IMR-90 (cell line): ENCODE results near the gene PAX1. TPM values are rescaled to one million over a fixed set of nuclear protein-coding genes. Genes with fewer than 3 reads are reported as not detected.

Source experiments
- ATAC-seq: fragments of 200-7000 bp; cut with Tn5 transposase; 2 replicates; pipeline ENCODE4 v1.9.1; 2020; ENCODE audit warnings: low read depth, mild to moderate bottlenecking, moderate library complexity
- BruUV-seq: library from RNA; stranded (reverse); fragments of 400-500 nt; replicated peaks from 2 replicates; lab custom pipeline; 2021; lab: Mats Ljungman, UMichigan
- CTCF ChIA-PET: fragments of 300-600 bp; formaldehyde crosslinking; extraction: SDS; loops from one replicate; lab custom pipeline; 2021; ENCODE audit warnings: antibody characterized with exemption; lab: Yijun Ruan, JAX
- POLR2A ChIA-PET: fragments of 300-600 bp; sonication (Branson Sonifier 250); formaldehyde crosslinking; loops from one replicate; lab custom pipeline; 2022; ENCODE audit warnings: antibody characterized with exemption; ENCODE audit not compliant: unreplicated experiment; lab: Charles Lee
- DNase-seq: peaks from one replicate; pipeline ENCODE4 v3.0.0; 2013
- H2AFZ ChIP-seq: replicated peaks from 2 replicates; pipeline ENCODE3; 2013; ENCODE audit warnings: low read length, mild to moderate bottlenecking; ENCODE audit not compliant: poor library complexity
- H2AK5ac ChIP-seq: 2 replicates; pipeline ENCODE4 v1.6.1; 2013; ENCODE audit warnings: low read depth, low read length, inconsistent platforms
- H2AK9ac ChIP-seq: replicated peaks from 2 replicates; pipeline ENCODE3; 2013; ENCODE audit warnings: mild to moderate bottlenecking, low read depth, low read length, moderate library complexity; ENCODE audit not compliant: poor library complexity
- H2BK120ac ChIP-seq: 2 replicates; pipeline ENCODE4 v1.6.1; 2013; ENCODE audit warnings: low read depth, low read length, inconsistent platforms
- H2BK15ac ChIP-seq: 3 replicates; pipeline ENCODE4 v1.6.1; 2013; ENCODE audit warnings: low read depth, low read length, inconsistent platforms
- H2BK20ac ChIP-seq: 2 replicates; pipeline ENCODE4 v1.6.1; 2013; ENCODE audit warnings: low read depth, mild to moderate bottlenecking, inconsistent platforms, low read length, moderate library complexity
- H2BK5ac ChIP-seq: 2 replicates; pipeline ENCODE4 v1.6.1; 2013; ENCODE audit warnings: mild to moderate bottlenecking, low read depth, low read length, inconsistent platforms; ENCODE audit not compliant: poor library complexity, severe bottlenecking
- H3K14ac ChIP-seq: replicated peaks from 2 replicates; pipeline ENCODE4 v1.6.1; 2013; ENCODE audit warnings: low read depth, low read length, inconsistent platforms
- H3K18ac ChIP-seq: 2 replicates; pipeline ENCODE4 v1.6.1; 2013; ENCODE audit warnings: low read depth, low read length, control low read depth
- H3K23ac ChIP-seq: 2 replicates; pipeline ENCODE4 v1.6.1; 2013; ENCODE audit warnings: low read depth, low read length, inconsistent platforms
- H3K27ac ChIP-seq: 2 replicates; pipeline ENCODE4 v1.5.1; 2013; ENCODE audit warnings: mild to moderate bottlenecking, control low read depth, low read length; ENCODE audit not compliant: insufficient read depth
- H3K27me3 ChIP-seq: 2 replicates; pipeline ENCODE4 v1.6.1; 2013; ENCODE audit warnings: low read length; ENCODE audit not compliant: control insufficient read depth, insufficient read depth
- H3K36me3 ChIP-seq: 2 replicates; pipeline ENCODE4 v1.6.1; 2013; ENCODE audit warnings: low read length, mixed read lengths; ENCODE audit not compliant: control insufficient read depth, insufficient read depth
- H3K4ac ChIP-seq: 2 replicates; pipeline ENCODE4 v1.6.1; 2013; ENCODE audit warnings: low read depth, low read length, inconsistent platforms
- H3K4me1 ChIP-seq: 2 replicates; pipeline ENCODE4 v1.6.1; 2013; ENCODE audit warnings: low read length, mixed read lengths; ENCODE audit not compliant: control insufficient read depth, insufficient read depth
- H3K4me2 ChIP-seq: 2 replicates; pipeline ENCODE4 v1.6.1; 2013; ENCODE audit warnings: low read depth, mild to moderate bottlenecking, control low read depth, low read length, moderate library complexity
- H3K4me3 ChIP-seq: 2 replicates; pipeline ENCODE4 v1.5.1; 2013; ENCODE audit warnings: low read depth, mild to moderate bottlenecking, control low read depth, low read length, moderate library complexity; ENCODE audit not compliant: insufficient read depth
- H3K56ac ChIP-seq: 2 replicates; pipeline ENCODE4 v1.6.1; 2013; ENCODE audit warnings: low read length, inconsistent platforms; ENCODE audit not compliant: insufficient read depth; ENCODE audit errors: extremely low read depth
- H3K79me1 ChIP-seq, 2 experiments: 2 replicates each; pipeline ENCODE4 v1.6.1; 2013; ENCODE audit warnings: low read length in 2 of 2, inconsistent platforms in 1 of 2, low read depth in 1 of 2
- H3K9ac ChIP-seq: 2 replicates; pipeline ENCODE4 v1.6.1; 2013; ENCODE audit warnings: low read depth, low read length, control low read depth
- H3K9me1 ChIP-seq: 2 replicates; pipeline ENCODE4 v1.6.1; 2013; ENCODE audit warnings: low read length, inconsistent platforms; ENCODE audit not compliant: insufficient read depth
- H3K9me3 ChIP-seq: 2 replicates; pipeline ENCODE4 v1.6.1; 2013; ENCODE audit warnings: low read length; ENCODE audit not compliant: control insufficient read depth, insufficient read depth
- H4K20me1 ChIP-seq: 2 replicates; pipeline ENCODE4 v1.6.1; 2013; ENCODE audit warnings: low read length, inconsistent platforms; ENCODE audit not compliant: insufficient read depth
- H4K5ac ChIP-seq: 2 replicates; pipeline ENCODE4 v1.6.1; 2013; ENCODE audit warnings: mild to moderate bottlenecking, low read depth, low read length, control low read depth
- H4K8ac ChIP-seq, 2 experiments: 2 replicates each; pipeline ENCODE4 v1.6.1; 2013; ENCODE audit warnings: low read depth in 2 of 2, low read length in 2 of 2, control low read depth in 1 of 2, inconsistent platforms in 1 of 2
- H4K91ac ChIP-seq: 2 replicates; pipeline ENCODE4 v1.6.1; 2013; ENCODE audit warnings: low read depth, low read length, inconsistent platforms; ENCODE audit not compliant: insufficient read depth
- BHLHE40 ChIP-seq: fragments of 150-350 bp; IDR thresholded peaks from 2 replicates; pipeline ENCODE4 v1.6.1; 2016; ENCODE audit warnings: mild to moderate bottlenecking, low read depth, low read length
- CEBPB ChIP-seq: IDR thresholded peaks from 2 replicates; pipeline ENCODE4 v1.6.1; 2012; ENCODE audit warnings: low read depth, low read length, improper control_type of control experiment
- CHD1 ChIP-seq: IDR thresholded peaks from 2 replicates; pipeline ENCODE4 v1.6.1; 2012; ENCODE audit warnings: low read depth, low read length, improper control_type of control experiment
- FOS ChIP-seq: fragments of 150-350 bp; IDR thresholded peaks from 2 replicates; pipeline ENCODE4 v1.6.1; 2016; ENCODE audit warnings: low read depth, low read length
- MAFK ChIP-seq: IDR thresholded peaks from 2 replicates; pipeline ENCODE4 v1.6.1; 2012; ENCODE audit warnings: low read depth, low read length, improper control_type of control experiment
- MAZ ChIP-seq: IDR thresholded peaks from 2 replicates; pipeline ENCODE4 v1.6.1; 2012; ENCODE audit warnings: low read depth, mild to moderate bottlenecking, low read length, improper control_type of control experiment, moderate library complexity, borderline replicate concordance
- MXI1 ChIP-seq: IDR thresholded peaks from 2 replicates; pipeline ENCODE4 v1.6.1; 2012; ENCODE audit warnings: low read depth, mild to moderate bottlenecking, low read length, moderate library complexity, borderline replicate concordance
- NFE2L2 ChIP-seq: fragments of 150-350 bp; IDR thresholded peaks from 2 replicates; pipeline ENCODE4 v1.6.1; 2016; ENCODE audit warnings: low read depth, mild to moderate bottlenecking, low read length
- POLR2A ChIP-seq: IDR thresholded peaks from 2 replicates; pipeline ENCODE4 v1.6.1; 2012; ENCODE audit warnings: mild to moderate bottlenecking, low read depth, low read length
- RAD21 ChIP-seq: IDR thresholded peaks from 2 replicates; pipeline ENCODE4 v1.6.1; 2012; ENCODE audit warnings: low read length, improper control_type of control experiment
- RCOR1 ChIP-seq: IDR thresholded peaks from 2 replicates; pipeline ENCODE4 v1.6.1; 2012; ENCODE audit warnings: mild to moderate bottlenecking, low read length, improper control_type of control experiment; ENCODE audit not compliant: insufficient replicate concordance
- RFX5 ChIP-seq: IDR thresholded peaks from 2 replicates; pipeline ENCODE4 v1.8.0; 2012; ENCODE audit warnings: low read depth, mild to moderate bottlenecking, low read length, moderate library complexity
- SMC3 ChIP-seq: fragments of 150-350 bp; IDR thresholded peaks from 2 replicates; pipeline ENCODE4 v1.6.1; 2016; ENCODE audit warnings: low read depth, mild to moderate bottlenecking, antibody characterized with exemption, low read length, moderate library complexity
- WGBS, 2 experiments: methylation state at CpG; one replicate each; pipeline versions ENCODE4 v1.1.5 to v1.1.7; 2013; ENCODE audit warnings: missing lambda C conversion rate in 2 of 2; ENCODE audit not compliant: insufficient read length in 1 of 2; ENCODE audit errors: extremely low coverage in 2 of 2; 5-methylcytosine and 5-hydroxymethylcytosine counted together
- dilution Hi-C: fragments of 300-500 bp; cut with HindIII; formaldehyde crosslinking; loops from one replicate; pipeline ENCODE4 v1.14.3; 2018; ENCODE audit warnings: low sequenced_read_pairs; ENCODE audit not compliant: unreplicated experiment
- in situ Hi-C: fragments of 300-500 bp; cut with MboI; formaldehyde crosslinking; loops from 3 replicates; pipeline ENCODE4 v1.14.3; 2019; ENCODE audit warnings: low sequenced_read_pairs, inconsistent platforms, mixed read lengths
- intact Hi-C: fragments of 100-400 bp; cut with micrococcal nuclease; formaldehyde crosslinking; loops from 2 replicates; pipeline ENCODE4 v1.10.0; 2022
- polyA plus RNA-seq, 3 experiments: library from polyadenylated mRNA; depleted of rRNA; stranded (reverse); fragments of >200 nt; gene quantifications; 2 replicates each; pipeline ENCODE4 v1.2.3, GENCODE V29; 2012; ENCODE audit warnings: low replicate concordance in 1 of 3
- total RNA-seq: library from RNA; depleted of rRNA; stranded (reverse); fragments of >200 nt; gene quantifications from 2 replicates; pipeline ENCODE4 v1.2.3, GENCODE V29; 2012
- TF ChIP-seq, protein P1 (sequence below): fragments of 150-350 bp; IDR thresholded peaks from 2 replicates; pipeline ENCODE4 v1.6.1; 2017; ENCODE audit warnings: mild to moderate bottlenecking, antibody characterized with exemption, low read length, low read depth
- TF ChIP-seq, protein P2 (sequence below): conservative IDR thresholded peaks from 2 replicates; pipeline ENCODE4 v1.5.1; 2012; ENCODE audit warnings: mild to moderate bottlenecking, low read depth, low read length, improper control_type of control experiment
- TF ChIP-seq, protein P3 (sequence below): fragments of 150-350 bp; IDR thresholded peaks from 2 replicates; pipeline ENCODE4 v1.6.1; 2016; ENCODE audit warnings: low read depth, mild to moderate bottlenecking, low read length, moderate library complexity, borderline replicate concordance

The PAX1 gene
- total and polyA plus RNA-seq, 2 of the 4 experiments (the other 2 are of a cell fraction), result not detected

DNA sequence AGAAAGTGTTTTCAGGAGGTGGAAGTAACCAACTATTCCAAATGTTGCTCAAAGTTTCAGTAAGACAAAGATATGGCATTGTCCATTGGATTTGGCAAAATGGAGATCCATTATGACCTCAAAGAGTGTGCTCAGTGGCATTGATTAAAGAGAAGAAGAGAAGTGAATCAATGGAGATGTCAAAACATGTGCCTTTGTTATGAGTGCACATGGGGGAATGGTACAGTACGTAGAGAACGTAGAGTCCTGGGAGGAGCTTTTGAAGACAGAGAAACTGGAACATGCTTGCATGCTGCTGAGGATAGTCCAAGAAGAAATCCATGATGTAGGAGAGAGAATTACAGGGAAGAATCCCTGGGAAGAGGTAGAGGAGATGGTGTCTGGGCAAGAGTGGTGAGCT, 42.0 kb upstream of the PAX1 start:
- H3K56ac ChIP-seq, result no peak overlapping the region
- no peak overlapping the region for H4K91ac ChIP-seq
- no peak overlapping the region for H3K18ac ChIP-seq
- H3K9me1 ChIP-seq, result no peaks in the 10 kb centered on the region
- no peaks in the 10 kb centered on the region for H4K20me1 ChIP-seq
- no peak overlapping the region for H2AK9ac ChIP-seq
- H2AFZ ChIP-seq, result no peak overlapping the region
- H3K9ac ChIP-seq, result no peak overlapping the region
- POLR2A ChIA-PET, result no interaction called here
- ATAC-seq (no peak), DNase-seq (no peak)
- dilution Hi-C loops, result no loop called here
- no peak overlapping the region for H4K5ac ChIP-seq
- no peak overlapping the region for H3K4ac ChIP-seq
- H2BK120ac ChIP-seq, result no peak overlapping the region
- intact Hi-C loops, result no loop called here
- no peaks in the 10 kb centered on the region for H3K27me3 ChIP-seq
- no peak overlapping the region for H4K8ac ChIP-seq
- 92% methylated on average over 2 of the region's 2 CpGs; no CpG with 5 or more reads in 1 of the 2 experiments for WGBS, 2 experiments
- CTCF ChIA-PET, result no interaction called here
- BruUV-seq, result no TSS peak
- H2BK20ac ChIP-seq, result no peak overlapping the region
- H3K23ac ChIP-seq, result no peak overlapping the region
- no peaks in the 10 kb centered on the region for H3K36me3 ChIP-seq
- H3K79me1 ChIP-seq, result no peaks in the 10 kb centered on the region
- H3K4me3 ChIP-seq, result no peak overlapping the region
- H3K9me3 ChIP-seq, result peaks cover 15% of the 10 kb centered on the region
- H3K27ac ChIP-seq, result no peak overlapping the region
- no peak overlapping the region for H2BK5ac ChIP-seq
- no peaks in the 10 kb centered on the region for H3K4me1 ChIP-seq
- no peak overlapping the region for H3K14ac ChIP-seq
- TF ChIP-seq RCOR1 (no peak), MAFK (no peak), NFE2L2 (no peak), RFX5 (no peak), FOS (no peak), BHLHE40 (no peak), POLR2A (no peak), CEBPB (no peak), SMC3 (no peak), RAD21 (no peak), MXI1 (no peak), CHD1 (no peak), MAZ (no peak)
- TF ChIP-seq, protein P1, sequence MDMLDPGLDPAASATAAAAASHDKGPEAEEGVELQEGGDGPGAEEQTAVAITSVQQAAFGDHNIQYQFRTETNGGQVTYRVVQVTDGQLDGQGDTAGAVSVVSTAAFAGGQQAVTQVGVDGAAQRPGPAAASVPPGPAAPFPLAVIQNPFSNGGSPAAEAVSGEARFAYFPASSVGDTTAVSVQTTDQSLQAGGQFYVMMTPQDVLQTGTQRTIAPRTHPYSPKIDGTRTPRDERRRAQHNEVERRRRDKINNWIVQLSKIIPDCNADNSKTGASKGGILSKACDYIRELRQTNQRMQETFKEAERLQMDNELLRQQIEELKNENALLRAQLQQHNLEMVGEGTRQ, result no peak
- TF ChIP-seq, protein P2, sequence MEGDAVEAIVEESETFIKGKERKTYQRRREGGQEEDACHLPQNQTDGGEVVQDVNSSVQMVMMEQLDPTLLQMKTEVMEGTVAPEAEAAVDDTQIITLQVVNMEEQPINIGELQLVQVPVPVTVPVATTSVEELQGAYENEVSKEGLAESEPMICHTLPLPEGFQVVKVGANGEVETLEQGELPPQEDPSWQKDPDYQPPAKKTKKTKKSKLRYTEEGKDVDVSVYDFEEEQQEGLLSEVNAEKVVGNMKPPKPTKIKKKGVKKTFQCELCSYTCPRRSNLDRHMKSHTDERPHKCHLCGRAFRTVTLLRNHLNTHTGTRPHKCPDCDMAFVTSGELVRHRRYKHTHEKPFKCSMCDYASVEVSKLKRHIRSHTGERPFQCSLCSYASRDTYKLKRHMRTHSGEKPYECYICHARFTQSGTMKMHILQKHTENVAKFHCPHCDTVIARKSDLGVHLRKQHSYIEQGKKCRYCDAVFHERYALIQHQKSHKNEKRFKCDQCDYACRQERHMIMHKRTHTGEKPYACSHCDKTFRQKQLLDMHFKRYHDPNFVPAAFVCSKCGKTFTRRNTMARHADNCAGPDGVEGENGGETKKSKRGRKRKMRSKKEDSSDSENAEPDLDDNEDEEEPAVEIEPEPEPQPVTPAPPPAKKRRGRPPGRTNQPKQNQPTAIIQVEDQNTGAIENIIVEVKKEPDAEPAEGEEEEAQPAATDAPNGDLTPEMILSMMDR, result no peak
- TF ChIP-seq, protein P3, sequence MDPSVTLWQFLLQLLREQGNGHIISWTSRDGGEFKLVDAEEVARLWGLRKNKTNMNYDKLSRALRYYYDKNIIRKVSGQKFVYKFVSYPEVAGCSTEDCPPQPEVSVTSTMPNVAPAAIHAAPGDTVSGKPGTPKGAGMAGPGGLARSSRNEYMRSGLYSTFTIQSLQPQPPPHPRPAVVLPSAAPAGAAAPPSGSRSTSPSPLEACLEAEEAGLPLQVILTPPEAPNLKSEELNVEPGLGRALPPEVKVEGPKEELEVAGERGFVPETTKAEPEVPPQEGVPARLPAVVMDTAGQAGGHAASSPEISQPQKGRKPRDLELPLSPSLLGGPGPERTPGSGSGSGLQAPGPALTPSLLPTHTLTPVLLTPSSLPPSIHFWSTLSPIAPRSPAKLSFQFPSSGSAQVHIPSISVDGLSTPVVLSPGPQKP, result no peak
- no peak overlapping the region for H2BK15ac ChIP-seq
- H3K4me2 ChIP-seq, result no peak overlapping the region
- in situ Hi-C loops, result no loop called here
- H2AK5ac ChIP-seq, result no peak overlapping the region
